Cardiac muscle cell (in vitro differentiated cells and primary cell): ENCODE data around the gene SCAI. TPM values are rescaled to one million over a fixed set of nuclear protein-coding genes. Genes with fewer than 3 reads are reported as not detected.

Experiments
- DNase-seq, 2 donors: peaks; one replicate each; pipeline versions ENCODE4 v3.0.0 to v3.0.0-alpha.2; 2010 to 2017; ENCODE audit warnings: low read depth in 1 of 2, low spot score in 1 of 2
- H3K27ac ChIP-seq: fragments of 200-600 bp; sonication (generic); 2 replicates; pipeline ENCODE4 v1.5.1; 2016
- H3K27me3 ChIP-seq: fragments of 200-600 bp; sonication (generic); 2 replicates; pipeline ENCODE4 v1.6.0; 2016; ENCODE audit warnings: control low read depth
- H3K36me3 ChIP-seq: fragments of 200-600 bp; sonication (generic); 2 replicates; pipeline ENCODE4 v1.5.1; 2016; ENCODE audit warnings: control low read depth
- H3K4me1 ChIP-seq: fragments of 200-600 bp; sonication (generic); 2 replicates; pipeline ENCODE4 v1.8.1; 2017; ENCODE audit warnings: low read depth, mild to moderate bottlenecking, mixed run types
- H3K4me3 ChIP-seq: fragments of 200-600 bp; sonication (generic); 2 replicates; pipeline ENCODE4 v1.5.1; 2016; ENCODE audit warnings: mild to moderate bottlenecking
- H3K9me3 ChIP-seq: fragments of 200-600 bp; sonication (generic); 2 replicates; pipeline ENCODE4 v1.5.1; 2017; ENCODE audit warnings: low read depth, mild to moderate bottlenecking, control low read depth
- polyA plus RNA-seq: library from polyadenylated mRNA; unstranded; fragments of >200 nt; fragmentation: Nextera tagmentation; extraction: Ambion mirVana; gene quantifications from 2 replicates; pipeline ENCODE4 v1.2.1, GENCODE V29; 2016
- total RNA-seq: library from RNA; depleted of rRNA; stranded (reverse); fragments of >200 nt; gene quantifications from 2 replicates; pipeline ENCODE4 v1.2.3, GENCODE V29; 2016
- TF ChIP-seq, protein P1 (sequence below): IDR thresholded peaks from 2 replicates; pipeline ENCODE4 v1.5.1; 2012; ENCODE audit warnings: low read depth, mild to moderate bottlenecking, low read length

The SCAI gene
- total and polyA plus RNA-seq, 2 experiments from 2014 or later = 4.4 to 15.0 TPM

DNA sequence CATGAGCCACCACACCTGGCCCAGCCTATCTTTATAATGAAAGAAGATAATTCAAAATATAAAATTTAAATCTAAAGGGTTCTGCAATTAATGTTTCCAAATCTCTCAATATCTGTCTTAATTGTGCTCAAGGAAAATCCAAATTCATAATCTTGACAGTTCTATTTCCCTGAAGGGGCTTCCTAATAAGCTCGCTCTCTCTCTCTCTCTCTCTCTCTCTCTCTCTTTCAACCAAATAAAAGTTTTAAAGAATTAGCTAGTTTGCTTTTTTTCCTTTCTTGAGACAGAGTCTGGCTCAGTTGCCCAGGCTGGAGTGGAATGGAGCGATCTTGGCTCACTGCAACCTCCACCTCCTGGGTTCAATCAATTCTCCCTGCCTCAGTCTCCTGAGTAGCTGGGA is 13.2 kb upstream of the SCAI start:
- no peaks in the 10 kb centered on the region for H3K9me3 ChIP-seq
- H3K36me3 ChIP-seq = peaks cover 26% of the 10 kb centered on the region
- DNase-seq = no peak
- no peak overlapping the region for H3K4me3 ChIP-seq
- H3K27me3 ChIP-seq = no peaks in the 10 kb centered on the region
- TF ChIP-seq, protein P1, sequence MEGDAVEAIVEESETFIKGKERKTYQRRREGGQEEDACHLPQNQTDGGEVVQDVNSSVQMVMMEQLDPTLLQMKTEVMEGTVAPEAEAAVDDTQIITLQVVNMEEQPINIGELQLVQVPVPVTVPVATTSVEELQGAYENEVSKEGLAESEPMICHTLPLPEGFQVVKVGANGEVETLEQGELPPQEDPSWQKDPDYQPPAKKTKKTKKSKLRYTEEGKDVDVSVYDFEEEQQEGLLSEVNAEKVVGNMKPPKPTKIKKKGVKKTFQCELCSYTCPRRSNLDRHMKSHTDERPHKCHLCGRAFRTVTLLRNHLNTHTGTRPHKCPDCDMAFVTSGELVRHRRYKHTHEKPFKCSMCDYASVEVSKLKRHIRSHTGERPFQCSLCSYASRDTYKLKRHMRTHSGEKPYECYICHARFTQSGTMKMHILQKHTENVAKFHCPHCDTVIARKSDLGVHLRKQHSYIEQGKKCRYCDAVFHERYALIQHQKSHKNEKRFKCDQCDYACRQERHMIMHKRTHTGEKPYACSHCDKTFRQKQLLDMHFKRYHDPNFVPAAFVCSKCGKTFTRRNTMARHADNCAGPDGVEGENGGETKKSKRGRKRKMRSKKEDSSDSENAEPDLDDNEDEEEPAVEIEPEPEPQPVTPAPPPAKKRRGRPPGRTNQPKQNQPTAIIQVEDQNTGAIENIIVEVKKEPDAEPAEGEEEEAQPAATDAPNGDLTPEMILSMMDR = no peak
- H3K27ac ChIP-seq = no peak overlapping the region
- no peaks in the 10 kb centered on the region for H3K4me1 ChIP-seq

- Histone ChIP-seq H3K27ac (no peak overlapping the region), H3K36me3 (peaks cover 40% of the 10 kb centered on the region), H3K9me3 (no peaks in the 10 kb centered on the region), H3K4me1 (no peaks in the 10 kb centered on the region), H3K27me3 (no peaks in the 10 kb centered on the region), H3K4me3 (no peak overlapping the region)
- no peak for DNase-seq
- TF ChIP-seq, protein P1 = no peak
Measured at GRCh38 chr9:125153712-125154367, 10.5 kb upstream of the SCAI start.

- no peak overlapping the region for H3K4me3 ChIP-seq
- peaks cover 40% of the 10 kb centered on the region for H3K36me3 ChIP-seq
- H3K27me3 ChIP-seq = no peaks in the 10 kb centered on the region
- no peak overlapping the region for H3K27ac ChIP-seq
- TF ChIP-seq, protein P1 = no peak
- DNase-seq = no peak
- H3K4me1 ChIP-seq = no peaks in the 10 kb centered on the region
- H3K9me3 ChIP-seq = no peaks in the 10 kb centered on the region
Measured at GRCh38 chr9:125151730-125152129, 8.4 kb upstream of the SCAI start.

DNA sequence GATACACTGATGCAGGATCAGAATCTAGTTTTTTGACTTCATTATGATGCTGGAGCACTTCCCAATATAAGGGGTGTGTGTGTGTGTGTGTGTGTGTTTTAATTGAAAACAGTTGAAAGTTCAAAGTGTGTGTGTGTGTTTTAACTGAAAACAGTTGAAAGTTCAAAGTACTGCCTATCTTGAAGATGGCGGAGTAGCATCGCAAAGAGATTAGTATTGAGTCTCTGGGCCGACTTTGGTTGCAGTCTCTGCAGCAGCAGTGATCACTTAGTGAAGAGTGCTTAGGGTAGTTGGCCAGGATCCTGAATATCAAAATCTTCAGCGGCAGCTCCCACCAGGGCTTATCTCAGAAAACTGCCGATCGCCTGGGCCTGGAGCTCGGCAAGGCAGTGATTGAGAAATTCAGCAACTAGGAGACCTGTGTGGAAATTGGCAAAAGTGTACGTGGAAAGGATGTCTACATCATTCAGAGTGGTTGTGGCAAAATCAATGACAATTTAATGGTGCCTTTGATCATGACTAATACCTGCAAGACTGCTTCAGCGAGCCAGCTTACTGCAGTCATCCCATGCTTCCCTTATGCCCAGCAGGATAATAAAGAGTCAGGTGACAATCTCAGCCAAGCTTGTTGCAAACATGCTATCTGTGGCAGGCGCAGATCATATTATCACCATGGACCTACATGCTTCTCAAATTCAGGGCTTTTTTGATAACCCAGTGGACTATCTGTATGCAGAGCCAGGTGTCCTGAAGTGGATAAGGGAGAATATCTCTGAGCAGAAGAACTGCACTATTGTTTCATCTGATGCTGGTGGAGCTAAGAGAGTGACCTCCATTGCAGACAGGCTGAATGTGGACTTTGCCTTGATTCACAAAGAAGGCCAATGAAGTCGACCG is 7.3 kb upstream of the SCAI start:
- Histone ChIP-seq H3K4me3 (no peak overlapping the region), H3K36me3 (peaks cover 40% of the 10 kb centered on the region), H3K27ac (no peak overlapping the region), H3K4me1 (no peaks in the 10 kb centered on the region), H3K9me3 (no peaks in the 10 kb centered on the region), H3K27me3 (no peaks in the 10 kb centered on the region)
- DNase-seq = peak in 1 of 2 donors; percentile 37
- TF ChIP-seq, protein P1 = no peak

- Histone ChIP-seq H3K27ac (no peak overlapping the region), H3K36me3 (peaks cover 26% of the 10 kb centered on the region), H3K9me3 (no peaks in the 10 kb centered on the region), H3K27me3 (no peaks in the 10 kb centered on the region), H3K4me3 (no peak overlapping the region), H3K4me1 (no peaks in the 10 kb centered on the region)
- DNase-seq = no peak
- TF ChIP-seq, protein P1 = no peak
Measured at GRCh38 chr9:125147401-125147951, 4.1 kb upstream of the SCAI start.
